Measurements from ENCODE around the gene PLPPR1. TPM values are rescaled to one million over a fixed set of nuclear protein-coding genes. Genes with fewer than 3 reads are reported as not detected.

PLPPR1 gene
- total RNA-seq, 1 donor = not detected

DNA sequence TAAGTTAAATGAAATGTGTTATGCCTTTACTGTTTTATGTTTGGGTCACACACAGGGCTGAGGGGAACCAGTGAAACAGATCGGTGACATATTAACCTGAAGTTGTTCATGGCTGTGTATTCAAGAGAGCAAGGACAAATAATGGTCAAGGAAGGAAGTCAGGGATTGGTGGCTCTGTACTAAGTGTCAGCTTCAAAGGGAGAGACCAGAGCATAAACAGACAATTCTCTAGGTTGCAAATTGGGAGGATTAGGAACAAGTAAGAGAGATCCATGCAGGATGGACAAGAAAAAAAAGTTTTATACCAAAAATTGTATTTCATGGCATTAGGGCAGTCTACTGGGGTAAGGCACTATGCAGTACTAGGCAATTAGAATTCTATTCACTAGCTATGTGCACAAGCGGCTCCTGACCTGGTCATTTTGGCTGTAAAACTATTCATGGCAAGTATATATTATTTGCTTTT lies 156.3 kb downstream of the PLPPR1 start:
- no peaks in the 10 kb centered on the region for H3K4me1 ChIP-seq (ENCODE audit: insufficient read depth, low read length)
- no peaks in the 10 kb centered on the region for H3K27me3 ChIP-seq (ENCODE audit: insufficient read depth, low read length)

DNA sequence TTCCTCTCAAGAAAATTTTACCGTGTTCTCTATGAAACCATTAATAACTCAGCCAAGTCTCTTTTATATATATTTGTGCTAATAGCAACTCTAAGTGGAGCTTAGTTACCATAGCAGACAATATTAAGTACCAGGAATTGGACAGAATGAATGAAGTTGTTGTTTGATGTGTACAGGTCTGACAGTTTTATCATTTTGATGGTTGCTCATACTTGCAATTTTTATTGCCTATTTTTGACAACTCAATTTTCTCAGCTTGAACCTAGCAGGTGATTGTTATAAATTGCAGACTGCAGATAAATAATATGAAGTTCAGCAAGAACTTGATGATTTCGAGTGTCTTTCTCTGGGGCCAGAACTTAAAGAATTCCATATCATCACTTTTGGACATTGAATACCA lies 163.2 kb downstream of the PLPPR1 start:
- Histone ChIP-seq H3K4me3 (ENCODE audit: low read length) (no peak overlapping the region), H3K27me3 (ENCODE audit: insufficient read depth, low read length) (no peaks in the 10 kb centered on the region), H3K4me1 (ENCODE audit: insufficient read depth, low read length) (no peaks in the 10 kb centered on the region), H3K9me3 (ENCODE audit: low read depth, low read length) (no peaks in the 10 kb centered on the region)

More for the DNA sequence above, 156.3 kb downstream of the PLPPR1 start:
- Histone ChIP-seq H3K4me3 (ENCODE audit: low read length) (no peak overlapping the region), H3K9me3 (ENCODE audit: low read depth, low read length) (no peaks in the 10 kb centered on the region)

DNA sequence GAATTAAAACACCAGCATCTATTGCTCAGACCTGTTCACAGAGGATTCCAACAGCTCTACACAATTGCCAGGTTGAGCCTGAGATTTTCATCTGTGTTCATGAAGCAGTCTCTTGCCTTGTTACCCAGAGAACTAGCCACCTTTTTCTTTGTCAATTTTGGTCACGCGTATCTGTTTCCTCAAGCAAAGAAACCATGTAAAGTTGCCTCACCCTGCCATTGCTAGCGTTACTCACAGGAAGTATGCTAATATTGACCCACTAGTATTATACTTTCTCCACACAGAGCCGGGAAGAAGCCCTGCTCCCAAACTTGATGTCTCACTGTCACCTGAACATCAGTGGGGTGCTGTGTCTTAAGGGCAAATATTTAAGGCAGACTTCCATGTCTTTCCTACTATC lies 168.5 kb downstream of the PLPPR1 start:
- no peaks in the 10 kb centered on the region for H3K9me3 ChIP-seq (ENCODE audit: low read depth, low read length)
- H3K4me1 ChIP-seq (ENCODE audit: insufficient read depth, low read length) = no peaks in the 10 kb centered on the region
- H3K27me3 ChIP-seq (ENCODE audit: insufficient read depth, low read length) = no peaks in the 10 kb centered on the region
- no peak overlapping the region for H3K4me3 ChIP-seq (ENCODE audit: low read length)

DNA sequence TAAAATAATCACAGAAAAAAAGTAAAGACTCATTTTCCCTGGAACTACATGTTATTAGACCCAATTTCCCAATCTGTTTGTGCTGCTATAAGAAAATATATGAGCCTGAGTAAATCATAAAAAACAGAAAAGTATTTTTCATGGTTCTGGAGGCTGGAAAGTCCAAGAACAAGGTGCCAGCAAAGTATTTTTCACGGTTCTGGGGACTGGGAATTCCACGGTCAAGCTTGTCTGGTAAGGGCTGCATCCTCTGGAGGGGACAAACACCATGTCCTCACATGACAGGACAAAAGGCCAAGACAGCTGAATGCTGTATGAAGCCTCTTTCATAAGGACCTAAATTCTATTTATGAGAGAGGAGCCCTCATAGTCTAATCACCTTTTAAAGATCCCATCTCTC lies 172.3 kb downstream of the PLPPR1 start:
- Histone ChIP-seq H3K4me1 (ENCODE audit: insufficient read depth, low read length) (no peaks in the 10 kb centered on the region), H3K27me3 (ENCODE audit: insufficient read depth, low read length) (no peaks in the 10 kb centered on the region), H3K4me3 (ENCODE audit: low read length) (no peak overlapping the region), H3K9me3 (ENCODE audit: low read depth, low read length) (no peaks in the 10 kb centered on the region)

DNA sequence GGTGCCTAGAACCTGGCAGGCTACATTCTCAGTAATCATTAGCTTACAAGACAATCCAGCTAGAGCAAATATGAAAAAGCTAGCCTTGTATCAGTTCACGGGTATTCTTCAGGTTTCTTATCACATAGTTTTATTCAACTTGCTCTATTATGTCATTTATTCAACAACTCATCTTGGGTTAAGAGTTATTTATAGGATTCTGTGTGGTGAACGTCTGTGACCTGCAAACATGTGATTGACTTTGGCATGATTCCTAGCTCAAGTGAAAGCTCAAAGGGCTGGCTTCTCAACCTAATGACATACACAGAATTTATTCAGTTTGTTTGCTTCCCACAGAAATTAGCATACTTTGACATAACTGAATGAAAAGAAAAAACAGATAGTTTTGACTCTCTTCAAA lies 173.1 kb downstream of the PLPPR1 start:
- H3K4me1 ChIP-seq (ENCODE audit: insufficient read depth, low read length) = no peaks in the 10 kb centered on the region
- H3K9me3 ChIP-seq (ENCODE audit: low read depth, low read length) = no peaks in the 10 kb centered on the region
- H3K4me3 ChIP-seq (ENCODE audit: low read length) = no peak overlapping the region
- no peaks in the 10 kb centered on the region for H3K27me3 ChIP-seq (ENCODE audit: insufficient read depth, low read length)

DNA sequence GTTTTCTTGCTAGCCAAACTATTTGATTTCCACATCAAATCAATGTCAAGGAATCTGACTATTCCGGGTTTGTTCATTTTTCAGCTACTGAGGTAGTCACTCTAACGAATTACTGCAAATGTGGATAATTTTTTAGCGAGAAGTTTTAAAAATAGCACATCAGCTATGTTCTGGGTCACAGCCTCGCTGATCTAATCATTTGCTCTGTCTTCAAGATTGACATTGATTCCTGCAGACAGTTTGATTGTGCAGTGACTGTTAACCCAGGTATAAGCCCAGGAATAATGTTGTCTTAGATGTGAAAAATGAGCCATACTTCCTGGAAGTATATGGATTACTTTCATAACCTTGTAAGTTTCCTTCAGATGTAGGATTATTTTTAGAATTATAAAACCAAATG lies 181.1 kb downstream of the PLPPR1 start:
- H3K27me3 ChIP-seq (ENCODE audit: insufficient read depth, low read length) = no peaks in the 10 kb centered on the region
- H3K4me3 ChIP-seq (ENCODE audit: low read length) = no peak overlapping the region
- no peaks in the 10 kb centered on the region for H3K4me1 ChIP-seq (ENCODE audit: insufficient read depth, low read length)
- no peaks in the 10 kb centered on the region for H3K9me3 ChIP-seq (ENCODE audit: low read depth, low read length)

DNA sequence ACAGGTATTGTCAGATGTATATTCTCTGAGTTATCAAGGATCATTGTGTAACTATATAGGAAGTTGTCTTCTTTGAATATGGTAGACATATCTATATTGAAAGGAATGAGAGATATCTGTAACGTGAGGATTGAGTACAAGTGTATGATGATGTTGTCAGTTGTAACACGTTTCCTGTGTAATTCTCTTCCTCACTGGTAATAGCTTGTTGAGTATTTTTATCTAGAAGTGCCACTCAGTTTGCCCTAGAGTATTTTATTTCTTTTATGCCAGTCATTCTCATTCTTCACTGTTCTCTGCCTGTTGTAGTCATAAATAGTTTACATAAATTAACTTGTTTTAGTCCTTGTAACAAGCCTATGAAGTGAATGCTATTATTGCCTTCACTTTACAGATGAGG lies 184.1 kb downstream of the PLPPR1 start:
- no peaks in the 10 kb centered on the region for H3K4me1 ChIP-seq (ENCODE audit: insufficient read depth, low read length)
- no peaks in the 10 kb centered on the region for H3K27me3 ChIP-seq (ENCODE audit: insufficient read depth, low read length)
- H3K4me3 ChIP-seq (ENCODE audit: low read length) = no peak overlapping the region
- no peaks in the 10 kb centered on the region for H3K9me3 ChIP-seq (ENCODE audit: low read depth, low read length)

DNA sequence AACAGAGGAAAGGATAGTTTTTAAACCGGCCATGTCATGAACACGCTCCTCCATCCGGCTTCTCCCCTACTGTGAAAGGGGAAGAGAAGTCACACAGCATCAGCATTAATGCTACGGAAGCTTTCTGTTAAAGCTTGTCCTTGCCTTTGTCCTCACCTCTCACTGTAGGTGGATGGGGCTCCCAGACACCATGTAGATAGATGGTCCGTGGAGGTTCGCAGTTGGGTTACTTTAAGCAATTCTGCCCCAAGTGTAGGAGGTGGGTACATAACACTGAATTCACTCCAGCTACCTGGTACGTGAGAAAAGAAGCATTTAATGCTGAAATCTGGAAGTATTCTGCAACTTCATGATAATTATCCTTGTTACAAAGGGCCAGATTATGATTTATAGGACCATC lies 190.5 kb downstream of the PLPPR1 start:
- Histone ChIP-seq H3K9me3 (ENCODE audit: low read depth, low read length) (no peaks in the 10 kb centered on the region), H3K4me3 (ENCODE audit: low read length) (no peak overlapping the region), H3K4me1 (ENCODE audit: insufficient read depth, low read length) (no peaks in the 10 kb centered on the region), H3K27me3 (ENCODE audit: insufficient read depth, low read length) (no peaks in the 10 kb centered on the region)

DNA sequence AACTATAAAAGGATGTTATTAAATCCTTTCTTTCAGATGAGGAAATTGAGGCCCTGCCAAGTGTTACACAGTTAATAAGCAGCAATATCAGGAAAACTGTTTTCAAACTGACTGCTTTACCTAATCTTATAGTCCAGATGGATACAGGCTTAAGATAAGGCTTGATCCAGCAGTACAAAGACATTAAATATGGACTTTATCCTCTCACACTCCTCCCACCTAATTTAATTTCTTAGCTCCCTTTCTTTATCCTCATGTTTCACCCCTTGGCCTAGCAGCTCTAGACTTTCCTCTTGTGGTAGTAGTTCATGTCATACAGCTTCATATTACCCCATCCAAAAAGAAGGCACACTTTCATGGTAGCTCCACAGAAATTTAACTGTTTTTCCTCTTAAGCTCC lies 191.8 kb downstream of the PLPPR1 start:
- H3K27me3 ChIP-seq (ENCODE audit: insufficient read depth, low read length) = no peaks in the 10 kb centered on the region
- H3K9me3 ChIP-seq (ENCODE audit: low read depth, low read length) = no peaks in the 10 kb centered on the region
- no peaks in the 10 kb centered on the region for H3K4me1 ChIP-seq (ENCODE audit: insufficient read depth, low read length)
- no peak overlapping the region for H3K4me3 ChIP-seq (ENCODE audit: low read length)

DNA sequence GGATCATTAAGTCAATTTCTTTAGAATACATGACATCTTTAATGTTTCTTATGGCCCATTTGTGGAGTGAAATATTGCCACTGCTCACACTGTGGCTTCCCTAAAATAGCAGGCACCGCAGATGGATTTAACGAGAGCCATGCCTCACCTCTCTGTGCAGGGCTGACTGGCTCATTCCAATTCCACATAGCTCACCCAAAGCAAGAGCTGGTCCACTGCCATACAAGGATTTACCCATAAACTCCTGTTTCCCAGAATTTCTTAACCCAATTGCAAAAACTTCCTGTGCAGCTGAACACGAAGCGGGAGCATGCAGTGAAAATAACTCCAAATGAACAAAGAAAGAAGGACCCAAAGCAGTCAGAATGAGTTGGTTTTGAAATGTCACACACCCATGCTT lies 196.7 kb downstream of the PLPPR1 start:
- no peaks in the 10 kb centered on the region for H3K4me1 ChIP-seq (ENCODE audit: insufficient read depth, low read length)
- H3K27me3 ChIP-seq (ENCODE audit: insufficient read depth, low read length) = peaks cover 2% of the 10 kb centered on the region
- no peaks in the 10 kb centered on the region for H3K9me3 ChIP-seq (ENCODE audit: low read depth, low read length)
- no peak overlapping the region for H3K4me3 ChIP-seq (ENCODE audit: low read length)

DNA sequence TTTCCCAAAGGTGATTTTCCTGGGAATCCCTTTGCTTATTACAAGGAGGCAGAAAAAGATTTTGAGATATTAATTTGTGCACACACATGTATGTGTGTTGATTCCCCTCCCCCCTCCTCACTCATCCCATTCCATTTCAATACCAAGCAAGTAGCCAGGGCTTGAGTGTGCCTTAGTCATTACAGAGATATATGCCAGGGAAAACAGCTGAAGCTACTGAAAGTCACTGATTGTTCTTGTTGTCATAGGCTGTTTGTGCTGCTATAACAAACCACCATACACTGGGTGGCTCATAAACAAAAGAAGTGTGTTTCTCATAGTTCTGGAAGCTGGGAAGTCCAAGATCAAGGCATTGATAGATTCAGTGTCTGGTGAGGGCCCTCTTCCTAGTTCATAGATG lies 197.6 kb downstream of the PLPPR1 start:
- H3K9me3 ChIP-seq (ENCODE audit: low read depth, low read length) = no peaks in the 10 kb centered on the region
- no peaks in the 10 kb centered on the region for H3K4me1 ChIP-seq (ENCODE audit: insufficient read depth, low read length)
- H3K4me3 ChIP-seq (ENCODE audit: low read length) = no peak overlapping the region
- H3K27me3 ChIP-seq (ENCODE audit: insufficient read depth, low read length) = peaks cover 2% of the 10 kb centered on the region

DNA sequence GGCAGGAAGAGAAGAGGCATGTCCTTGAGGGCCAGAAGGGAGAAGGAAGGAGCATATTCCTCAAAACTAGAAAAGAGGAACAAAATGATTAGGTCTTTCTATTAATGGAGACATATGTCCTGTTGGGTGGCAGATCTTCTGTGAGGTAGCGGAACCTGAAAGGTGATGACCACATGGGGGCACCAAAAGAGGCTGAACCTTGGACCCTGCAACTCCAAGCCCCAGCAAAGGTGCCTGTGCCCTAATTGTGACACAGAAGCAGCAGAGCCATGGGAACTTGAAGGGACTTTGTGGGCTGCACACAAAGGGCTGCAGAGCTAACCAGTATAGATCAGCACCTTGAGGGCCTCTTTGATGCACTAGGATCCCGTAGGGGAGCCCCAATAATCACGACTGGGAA lies 198.3 kb downstream of the PLPPR1 start:
- H3K4me3 ChIP-seq (ENCODE audit: low read length) = no peak overlapping the region
- H3K9me3 ChIP-seq (ENCODE audit: low read depth, low read length) = no peaks in the 10 kb centered on the region
- no peaks in the 10 kb centered on the region for H3K4me1 ChIP-seq (ENCODE audit: insufficient read depth, low read length)
- H3K27me3 ChIP-seq (ENCODE audit: insufficient read depth, low read length) = peaks cover 2% of the 10 kb centered on the region

DNA sequence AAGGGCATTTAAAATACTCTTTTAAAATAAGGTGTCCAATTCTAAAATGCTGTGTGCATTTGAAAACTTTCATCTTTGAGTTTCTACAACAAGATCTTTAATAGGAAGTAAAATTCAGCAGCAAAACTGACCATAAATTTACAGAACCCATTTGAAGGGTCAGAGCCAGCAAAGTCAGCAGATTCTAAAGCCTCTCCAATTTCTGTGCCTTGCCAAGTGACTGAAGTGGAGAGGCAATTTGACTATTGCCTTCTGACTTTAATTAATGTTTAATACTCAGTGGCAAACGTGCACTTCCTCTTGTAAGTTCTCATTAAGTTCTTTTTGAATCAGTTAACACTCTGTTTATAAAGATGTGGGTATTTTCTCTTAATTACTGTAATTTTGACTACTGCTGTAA lies 201.1 kb downstream of the PLPPR1 start:
- peaks cover 2% of the 10 kb centered on the region for H3K27me3 ChIP-seq (ENCODE audit: insufficient read depth, low read length)
- no peaks in the 10 kb centered on the region for H3K4me1 ChIP-seq (ENCODE audit: insufficient read depth, low read length)
- no peaks in the 10 kb centered on the region for H3K9me3 ChIP-seq (ENCODE audit: low read depth, low read length)

DNA sequence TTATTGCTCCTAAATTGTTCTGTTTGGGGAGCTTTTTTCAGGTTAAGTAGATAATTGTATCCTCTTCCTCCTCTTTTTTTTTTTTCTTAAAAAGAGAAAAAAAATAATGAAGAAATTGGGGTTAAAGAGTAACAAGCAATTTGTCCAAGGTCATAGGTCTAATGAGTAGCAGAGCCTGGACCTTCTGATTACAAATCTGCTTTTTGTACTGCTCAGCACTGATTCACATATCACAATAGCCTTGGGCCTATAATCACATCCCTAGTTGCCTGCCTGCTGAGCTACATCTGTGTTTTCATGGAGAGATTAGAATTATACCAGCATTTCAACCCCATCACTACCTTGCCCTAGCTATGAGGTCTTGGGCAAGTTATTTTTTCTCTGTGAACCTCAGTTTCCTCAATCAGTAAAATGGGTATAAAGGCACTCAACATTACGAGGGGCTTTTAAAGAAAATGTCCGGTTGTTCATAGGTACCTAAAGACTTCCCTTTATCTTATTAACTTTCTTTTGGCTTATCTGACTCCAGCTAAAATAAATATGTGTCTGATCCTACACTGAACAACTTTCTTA lies 204.0 kb downstream of the PLPPR1 start:
- Histone ChIP-seq H3K9me3 (ENCODE audit: low read depth, low read length) (no peaks in the 10 kb centered on the region), H3K4me3 (ENCODE audit: low read length) (no peak overlapping the region), H3K4me1 (ENCODE audit: insufficient read depth, low read length) (no peaks in the 10 kb centered on the region), H3K27me3 (ENCODE audit: insufficient read depth, low read length) (peaks cover 2% of the 10 kb centered on the region)

More for the DNA sequence above, 201.1 kb downstream of the PLPPR1 start:
- H3K4me3 ChIP-seq (ENCODE audit: low read length) = no peak overlapping the region

DNA sequence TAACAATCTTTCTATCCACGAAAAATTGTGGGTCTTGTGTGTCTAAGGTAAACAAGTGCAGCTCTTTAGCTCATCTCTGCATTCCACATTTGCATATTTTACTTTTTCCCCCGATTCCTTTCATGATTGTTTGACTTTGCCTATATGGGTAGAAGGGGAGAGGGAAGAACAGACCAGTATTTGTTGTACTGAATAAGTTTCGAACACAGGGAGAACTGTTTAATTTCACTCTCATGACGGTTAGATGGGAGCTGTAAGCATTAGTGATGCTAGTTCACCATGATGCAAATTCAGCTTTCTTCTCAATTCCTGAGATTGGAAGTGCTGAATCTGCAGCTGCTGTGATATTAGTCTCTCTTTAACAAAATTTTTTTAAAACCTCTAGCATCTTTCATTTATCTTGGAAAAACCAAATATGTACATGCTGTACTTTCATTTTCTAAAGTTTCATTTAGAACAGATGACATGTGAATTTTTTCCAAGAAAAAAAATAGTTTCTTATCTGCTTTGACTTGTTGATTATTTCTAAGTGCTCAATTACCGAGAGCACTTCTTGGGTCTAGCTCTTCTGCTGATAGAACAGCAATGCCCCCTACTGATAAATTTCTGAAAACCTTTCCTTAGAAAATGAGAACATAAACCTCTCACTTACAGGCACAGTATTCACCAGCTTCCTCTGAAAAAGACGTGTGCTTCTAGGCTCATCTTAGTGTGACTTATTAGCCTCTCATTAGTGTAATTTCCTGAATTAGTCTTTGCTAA lies 206.8 kb downstream of the PLPPR1 start:
- Histone ChIP-seq H3K27me3 (ENCODE audit: insufficient read depth, low read length) (no peaks in the 10 kb centered on the region), H3K9me3 (ENCODE audit: low read depth, low read length) (no peaks in the 10 kb centered on the region), H3K4me3 (ENCODE audit: low read length) (no peak overlapping the region), H3K4me1 (ENCODE audit: insufficient read depth, low read length) (no peaks in the 10 kb centered on the region)

DNA sequence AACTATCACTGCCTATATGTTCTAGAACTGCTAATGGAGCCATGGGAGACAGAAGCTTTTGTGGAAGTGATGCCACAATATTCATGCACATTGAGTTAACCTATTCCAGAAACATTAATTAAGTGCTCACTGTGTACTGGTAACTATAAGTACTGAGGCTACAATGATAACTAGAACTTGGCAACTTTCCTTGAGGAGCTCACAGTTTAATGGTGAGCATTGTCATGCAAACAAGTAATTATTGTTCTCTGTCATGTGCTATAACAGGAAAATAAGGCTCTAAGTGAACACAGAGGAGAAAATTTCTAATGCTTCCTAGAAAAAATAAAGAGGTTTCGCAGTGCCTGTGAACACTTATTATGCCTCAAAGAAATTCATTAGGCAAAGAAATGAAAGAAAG lies 214.1 kb downstream of the PLPPR1 start:
- no peaks in the 10 kb centered on the region for H3K27me3 ChIP-seq (ENCODE audit: insufficient read depth, low read length)
- no peak overlapping the region for H3K4me3 ChIP-seq (ENCODE audit: low read length)
- H3K9me3 ChIP-seq (ENCODE audit: low read depth, low read length) = no peaks in the 10 kb centered on the region
- no peaks in the 10 kb centered on the region for H3K4me1 ChIP-seq (ENCODE audit: insufficient read depth, low read length)

Data from mononuclear cell (primary cell).